Measurements from ENCODE around the gene OFD1.
"Not testable (repeated sequence)": the region's sequence is repeated elsewhere in the genome, so short reads cannot be mapped to it uniquely, and the experiment has no call there.

The OFD1 gene

GRCh38 chrX:13703135-13703534, 31.4 kb upstream of the OFD1 start:
- FAIRE-seq (peak; percentile 56), DNase-seq (ENCODE audit: insufficient read length) (no peak)
- no peak for TF ChIP-seq POLR2A (IDR thresholded peaks at IDR 0.05; ENCODE audit: low read depth, low read length)
- no peak for TF ChIP-seq POLR2AphosphoS5 (IDR thresholded peaks at IDR 0.05; ENCODE audit: low read depth, low read length)
- no peak for TF ChIP-seq TAF1 (IDR thresholded peaks at IDR 0.05; ENCODE audit: borderline replicate concordance, low read depth, low read length)

- no peak for DNase-seq (ENCODE audit: insufficient read length)
- TF ChIP-seq POLR2A (IDR thresholded peaks at IDR 0.05; ENCODE audit: low read depth, low read length): no peak
- no peak for TF ChIP-seq TAF1 (IDR thresholded peaks at IDR 0.05; ENCODE audit: borderline replicate concordance, low read depth, low read length)
- TF ChIP-seq POLR2AphosphoS5 (IDR thresholded peaks at IDR 0.05; ENCODE audit: low read depth, low read length): no peak
- FAIRE-seq: peak; percentile 86
These were observed 31.0 kb upstream of the OFD1 start for GRCh38 chrX:13703589-13703988.

GRCh38 chrX:13711141-13711540, 23.4 kb upstream of the OFD1 start:
- TF ChIP-seq POLR2AphosphoS5 (IDR thresholded peaks at IDR 0.05; ENCODE audit: low read depth, low read length) (peak; percentile 50; the same call in 1 of the 2 replicates), POLR2A (IDR thresholded peaks at IDR 0.05; ENCODE audit: low read depth, low read length) (no peak)
- DNase-seq (ENCODE audit: insufficient read length) (no peak), FAIRE-seq (peak; percentile 56)

DNA sequence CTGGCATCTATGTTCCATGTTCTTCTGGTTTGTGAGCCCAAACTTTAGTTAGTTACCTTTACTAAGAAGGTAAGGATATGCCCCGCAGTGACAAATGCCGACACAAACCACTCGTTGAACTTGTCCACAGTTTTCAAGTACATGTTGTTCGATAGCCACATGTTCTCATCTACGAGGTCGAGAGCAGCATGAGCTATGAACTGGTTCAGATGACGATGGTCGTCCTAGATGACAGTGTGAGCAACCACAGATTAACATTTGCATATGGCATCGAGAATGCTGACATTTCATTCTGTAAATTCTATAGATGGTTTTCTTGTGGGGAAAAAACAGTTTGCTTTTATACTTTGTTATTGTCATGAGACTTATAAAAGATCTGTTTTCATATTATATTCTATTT, 18.1 kb upstream of the OFD1 start:
- FAIRE-seq: peak; percentile 86
- no peak for DNase-seq (ENCODE audit: insufficient read length)
- TF ChIP-seq POLR2A (IDR thresholded peaks at IDR 0.05; ENCODE audit: low read depth, low read length) (no peak), POLR2AphosphoS5 (IDR thresholded peaks at IDR 0.05; ENCODE audit: low read depth, low read length) (no peak), TAF1 (IDR thresholded peaks at IDR 0.05; ENCODE audit: borderline replicate concordance, low read depth, low read length) (no peak)

DNA sequence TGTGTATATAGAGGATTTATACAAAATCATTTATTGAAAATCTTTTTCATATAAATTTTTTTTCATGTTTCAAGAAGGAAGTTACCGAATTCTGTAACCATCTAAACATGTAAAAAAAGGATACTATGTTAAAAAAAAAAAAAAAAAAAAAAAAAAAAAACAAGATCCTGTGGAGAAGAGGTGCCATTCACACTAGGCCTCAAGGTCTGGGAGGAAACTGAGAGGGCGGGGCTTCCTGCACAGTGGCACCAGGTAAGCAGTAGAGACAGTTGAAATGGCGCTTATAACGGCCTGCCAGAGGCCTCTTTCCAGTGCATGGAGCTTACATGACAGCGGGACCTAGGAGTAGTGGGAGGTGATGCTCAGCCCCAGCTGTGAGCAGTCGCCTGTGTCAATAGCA, 17.6 kb upstream of the OFD1 start:
- FAIRE-seq: no peak

GRCh38 chrX:13717700-13718472, 16.7 kb upstream of the OFD1 start:
- DNase-seq (ENCODE audit: insufficient read length) (no peak), FAIRE-seq (no peak)
- TF ChIP-seq POLR2A (IDR thresholded peaks at IDR 0.05; ENCODE audit: low read depth, low read length): no peak
- no peak for TF ChIP-seq TAF1 (IDR thresholded peaks at IDR 0.05; ENCODE audit: borderline replicate concordance, low read depth, low read length)
- TF ChIP-seq POLR2AphosphoS5 (IDR thresholded peaks at IDR 0.05; ENCODE audit: low read depth, low read length): no peak

More for the DNA sequence above, 17.6 kb upstream of the OFD1 start:
- no peak for DNase-seq (ENCODE audit: insufficient read length)
- no peak for TF ChIP-seq POLR2A (IDR thresholded peaks at IDR 0.05; ENCODE audit: low read depth, low read length)
- no peak for TF ChIP-seq POLR2AphosphoS5 (IDR thresholded peaks at IDR 0.05; ENCODE audit: low read depth, low read length)
- no peak for TF ChIP-seq TAF1 (IDR thresholded peaks at IDR 0.05; ENCODE audit: borderline replicate concordance, low read depth, low read length)

DNA sequence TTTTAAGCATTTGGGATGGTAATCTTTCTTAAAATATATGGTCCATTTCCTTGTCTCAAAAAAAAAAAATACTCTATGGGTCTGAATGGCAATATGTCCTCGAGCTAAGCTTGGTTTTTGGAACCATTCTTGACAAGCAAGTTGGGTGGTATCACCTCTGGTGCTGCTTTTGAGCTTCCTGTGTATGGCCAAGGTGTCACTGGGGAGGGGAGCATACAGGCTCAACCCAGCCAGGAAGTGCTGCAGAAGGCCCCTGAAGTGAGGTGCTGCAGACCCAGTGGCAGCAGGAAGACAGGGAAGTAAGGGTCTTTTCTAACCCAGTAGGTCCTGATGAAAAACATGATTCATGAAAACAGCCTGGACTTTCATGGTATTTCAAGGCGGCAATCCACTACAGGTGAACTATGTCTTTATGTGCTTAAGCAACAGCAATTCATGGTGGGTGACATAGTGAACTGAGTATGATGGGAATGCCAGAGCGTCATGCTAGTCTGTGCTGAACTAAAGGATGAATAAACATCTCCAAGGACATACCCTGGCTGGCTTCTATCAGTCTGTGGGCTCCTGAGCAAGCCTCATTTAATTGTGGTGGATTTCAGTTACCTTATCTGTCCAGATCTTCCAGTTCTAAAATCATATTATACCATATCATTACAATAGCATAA, 15.2 kb upstream of the OFD1 start:
- FAIRE-seq (no peak), DNase-seq (ENCODE audit: insufficient read length) (no peak)
- TF ChIP-seq TAF1 (IDR thresholded peaks at IDR 0.05; ENCODE audit: borderline replicate concordance, low read depth, low read length) (no peak), POLR2A (IDR thresholded peaks at IDR 0.05; ENCODE audit: low read depth, low read length) (no peak)

- TF ChIP-seq POLR2A (IDR thresholded peaks at IDR 0.05; ENCODE audit: low read depth, low read length) (no peak), POLR2AphosphoS5 (IDR thresholded peaks at IDR 0.05; ENCODE audit: low read depth, low read length) (no peak), TAF1 (IDR thresholded peaks at IDR 0.05; ENCODE audit: borderline replicate concordance, low read depth, low read length) (no peak)
- FAIRE-seq (no peak), DNase-seq (ENCODE audit: insufficient read length) (no peak)
These were observed 13.2 kb upstream of the OFD1 start for GRCh38 chrX:13721371-13721770.

DNA sequence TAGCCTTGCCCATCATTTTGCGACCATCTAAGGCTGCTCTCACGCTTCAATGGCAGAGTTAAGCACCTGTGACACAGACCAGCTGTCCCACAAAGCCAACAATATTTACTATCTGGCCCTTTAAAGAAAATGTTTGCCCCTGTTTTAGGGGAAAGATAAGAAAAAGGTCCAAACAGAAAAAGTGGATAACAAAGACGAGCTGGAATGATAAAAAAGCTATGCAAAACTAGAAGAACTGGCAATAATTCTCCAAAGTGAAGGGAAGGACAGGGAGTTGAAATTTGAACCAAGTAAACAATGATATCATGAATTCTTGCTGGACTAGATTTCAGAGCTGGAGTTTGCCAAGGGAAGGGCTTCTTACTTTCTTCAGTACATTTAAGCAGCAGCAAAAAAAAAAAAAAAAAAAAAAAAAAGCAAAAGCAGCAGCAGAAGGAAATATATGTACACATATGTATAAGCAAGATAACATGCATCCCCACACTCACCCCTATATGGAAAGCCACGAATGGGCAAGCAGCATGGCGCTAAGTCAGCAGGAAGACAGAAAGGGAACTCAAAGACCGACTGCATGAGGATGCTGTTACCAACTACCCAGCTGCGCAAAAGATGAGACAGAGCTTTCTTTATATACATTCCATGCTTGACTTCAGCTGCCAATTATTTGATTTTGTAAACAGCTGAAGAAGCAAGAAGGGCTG, 12.6 kb upstream of the OFD1 start:
- TF ChIP-seq TAF1 (IDR thresholded peaks at IDR 0.05; ENCODE audit: borderline replicate concordance, low read depth, low read length) (no peak), POLR2AphosphoS5 (IDR thresholded peaks at IDR 0.05; ENCODE audit: low read depth, low read length) (no peak), POLR2A (IDR thresholded peaks at IDR 0.05; ENCODE audit: low read depth, low read length) (no peak)
- DNase-seq (ENCODE audit: insufficient read length): no peak
- no peak for FAIRE-seq

DNA sequence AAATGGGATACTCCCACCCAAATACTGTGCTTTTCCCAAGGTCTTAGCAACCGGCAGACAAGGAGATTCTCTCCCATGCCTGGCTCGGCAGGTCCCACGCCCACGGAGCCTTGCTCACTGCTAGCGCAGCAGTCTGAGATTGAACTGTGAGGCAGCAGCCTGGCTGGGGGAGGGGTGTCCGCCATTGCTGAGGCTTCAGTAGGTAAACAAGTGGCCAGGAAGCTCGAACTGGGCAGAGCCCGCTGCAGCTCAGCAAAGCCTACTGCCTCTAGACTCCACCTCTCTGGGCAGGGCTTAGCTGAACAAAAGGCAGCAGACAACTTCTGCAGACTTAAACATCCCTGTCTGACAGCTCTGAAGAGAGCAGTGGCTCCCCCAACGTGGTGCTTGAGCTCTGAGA, 9.7 kb upstream of the OFD1 start:
- DNase-seq (ENCODE audit: insufficient read length); FAIRE-seq: not testable (repeated sequence)

DNA sequence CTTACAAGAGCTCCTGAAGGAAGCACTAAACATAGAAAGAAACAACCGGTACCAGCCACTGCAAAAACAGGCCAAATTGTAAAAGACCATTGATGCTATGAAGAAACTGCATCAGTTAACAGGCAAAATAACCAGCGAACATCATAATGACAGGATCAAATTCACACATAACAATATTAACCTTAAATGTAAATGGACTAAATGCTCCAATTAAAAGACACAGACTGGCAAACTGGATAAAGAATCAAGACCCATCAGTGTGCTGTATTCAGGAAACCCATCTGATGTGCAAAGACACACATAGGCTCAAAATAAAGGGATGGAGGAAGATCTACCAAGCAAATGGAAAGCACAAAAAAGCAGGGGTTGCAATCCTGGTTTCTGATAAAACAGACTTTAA, 8.0 kb upstream of the OFD1 start:
- not testable (repeated sequence) for FAIRE-seq; DNase-seq (ENCODE audit: insufficient read length)

- FAIRE-seq; DNase-seq (ENCODE audit: insufficient read length): not testable (repeated sequence)
These were observed 4.0 kb upstream of the OFD1 start for GRCh38 chrX:13730523-13730922.

Data from GM12892 (cell line).